HepG2 (cell line): Measurements from ENCODE around the gene CCDC82. TPM values are rescaled to one million over a fixed set of nuclear protein-coding genes. Genes with fewer than 3 reads are reported as not detected.

ENCODE experiments used
- ARID5B ChIP-seq: IDR thresholded peaks from 2 replicates; pipeline ENCODE4 v1.4.0; 2020; ENCODE audit warnings: mild to moderate bottlenecking, missing genetic modification reagents
- ARNT ChIP-seq: fragments of 450-650 bp; IDR thresholded peaks from 2 replicates; pipeline ENCODE4 v1.6.1; 2017
- BCL6 ChIP-seq: IDR thresholded peaks from 2 replicates; pipeline ENCODE4 v1.6.1; 2016; ENCODE audit warnings: missing genetic modification reagents, missing compliant biosample characterization
- CEBPG ChIP-seq: IDR thresholded peaks from 2 replicates; pipeline ENCODE4 v1.6.1; 2016
- CHD4 ChIP-seq: fragments of 200-600 bp; sonication (generic); IDR thresholded peaks from 2 replicates; pipeline ENCODE4 v1.7.0; 2017; ENCODE audit warnings: mild to moderate bottlenecking, low read length, borderline replicate concordance
- DMAP1 ChIP-seq: IDR thresholded peaks from 2 replicates; pipeline ENCODE4 v1.6.1; 2016
- FOXA1 ChIP-seq, 2 experiments: fragments of 450-650 bp in 1 of 2; sonication (generic) in 1 of 2; formaldehyde crosslinking in 1 of 2; IDR thresholded peaks; 2 replicates each; pipeline versions ENCODE4 v1.4.0 to v1.6.1; 2016 to 2020; ENCODE audit warnings: missing genetic modification reagents in 1 of 2
- FOXO1 ChIP-seq: sonication (generic); formaldehyde crosslinking; IDR thresholded peaks from 2 replicates; pipeline ENCODE4 v1.4.0; 2020; ENCODE audit warnings: missing genetic modification reagents
- KDM6A ChIP-seq: IDR thresholded peaks from 2 replicates; pipeline ENCODE4 v1.6.1; 2016; ENCODE audit warnings: low read depth
- MED1 ChIP-seq: sonication (generic); formaldehyde crosslinking; IDR thresholded peaks from 2 replicates; pipeline ENCODE4 v1.4.0; 2020; ENCODE audit warnings: missing genetic modification reagents
- NCOR1 ChIP-seq: fragments of 200-600 bp; sonication (generic); IDR thresholded peaks from 2 replicates; pipeline ENCODE4 v1.7.0; 2017; ENCODE audit warnings: antibody characterized with exemption, low read length, borderline replicate concordance
- NFIC ChIP-seq: IDR thresholded peaks from 2 replicates; pipeline ENCODE4 v1.6.1; 2012; ENCODE audit warnings: mild to moderate bottlenecking, low read length, inconsistent platforms
- STAT6 ChIP-seq: sonication (generic); formaldehyde crosslinking; IDR thresholded peaks from 2 replicates; pipeline ENCODE4 v1.4.0; 2020; ENCODE audit warnings: missing genetic modification reagents, mild to moderate bottlenecking, borderline replicate concordance
- TEAD3 ChIP-seq: optimal IDR thresholded peaks from 2 replicates; pipeline ENCODE3; 2016; ENCODE audit warnings: borderline replicate concordance
- ZNF331 ChIP-seq: sonication (generic); formaldehyde crosslinking; IDR thresholded peaks from 2 replicates; pipeline ENCODE4 v1.4.0; 2020; ENCODE audit warnings: missing genetic modification reagents
- ZNF562 ChIP-seq: sonication (generic); formaldehyde crosslinking; IDR thresholded peaks from 2 replicates; pipeline ENCODE4 v1.8.0; 2022; ENCODE audit warnings: missing genetic modification reagents, borderline replicate concordance
- polyA plus RNA-seq, 8 experiments: library from polyadenylated mRNA; depleted of rRNA in 3 of 8; stranded (reverse) in 7 of 8; unstranded in 1 of 8; fragments of >200 nt; fragmentation: Illumina TruSeq in 4 of 8; extraction: Trizol in 4 of 8; gene quantifications; 2 replicates each; pipeline versions ENCODE4 v1.2.1 to v1.2.3, GENCODE V29; 2011 to 2016; ENCODE audit warnings: low read depth in 4 of 8, missing spikeins in 1 of 8, mixed read lengths in 1 of 8; ENCODE audit not compliant: insufficient read depth in 1 of 8
- total RNA-seq, 5 experiments: library from RNA; depleted of rRNA; stranded (reverse); fragments of >200 nt; fragmentation: Illumina TruSeq; extraction: Trizol; gene quantifications; 2 replicates each; pipeline ENCODE4 v1.2.3, GENCODE V29; 2016; ENCODE audit warnings: low read depth in 1 of 5
- TF ChIP-seq, protein P1 (sequence below): sonication (generic); formaldehyde crosslinking; IDR thresholded peaks from 2 replicates; pipeline ENCODE4 v1.4.0; 2020; ENCODE audit warnings: mild to moderate bottlenecking, missing genetic modification reagents

CCDC82 gene
- total and polyA plus RNA-seq, 2 of the 13 experiments (the other 11 are each of a cell fraction or from before 2014, with no cell fraction given), result 19.7 to 25.7 TPM

DNA sequence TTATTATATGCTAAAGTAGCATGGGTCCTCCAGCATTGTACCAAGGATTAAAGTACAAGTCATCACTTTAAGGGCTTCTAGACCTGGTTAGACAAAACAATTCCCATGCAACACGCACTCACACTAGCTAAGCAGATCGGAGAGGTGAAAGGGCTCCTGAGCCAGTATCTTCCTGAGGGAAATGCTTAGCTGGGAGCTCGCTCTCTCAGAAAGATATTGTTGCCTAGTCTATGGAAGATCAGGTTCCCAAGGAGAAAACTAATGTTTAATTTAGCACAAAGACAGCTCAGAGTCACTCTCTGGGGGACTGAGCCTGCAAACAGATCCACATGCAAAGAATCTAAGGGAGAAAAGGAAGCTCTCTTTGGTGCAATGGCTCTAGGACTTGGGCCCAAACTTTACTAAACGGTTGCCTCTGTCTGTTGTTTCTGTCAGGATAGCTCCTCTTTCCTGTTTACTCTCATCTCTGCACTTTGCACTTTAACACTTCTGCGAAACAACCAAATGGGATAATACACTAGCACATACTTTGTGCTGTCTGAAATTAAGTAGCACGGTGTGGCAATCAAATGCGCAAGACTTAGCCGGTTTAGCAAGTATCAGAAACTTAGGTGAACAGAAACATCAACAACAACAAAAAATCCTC is 57.5 kb downstream of the CCDC82 start (continued):
- 0 out of 2 replicates have a peak, but pooled peaks have one; percentile 50 for TF ChIP-seq STAT6 (CRISPR knock-in tag)
- TF ChIP-seq KDM6A (CRISPR knock-in tag), result peak; percentile 82
- TF ChIP-seq, protein P1, sequence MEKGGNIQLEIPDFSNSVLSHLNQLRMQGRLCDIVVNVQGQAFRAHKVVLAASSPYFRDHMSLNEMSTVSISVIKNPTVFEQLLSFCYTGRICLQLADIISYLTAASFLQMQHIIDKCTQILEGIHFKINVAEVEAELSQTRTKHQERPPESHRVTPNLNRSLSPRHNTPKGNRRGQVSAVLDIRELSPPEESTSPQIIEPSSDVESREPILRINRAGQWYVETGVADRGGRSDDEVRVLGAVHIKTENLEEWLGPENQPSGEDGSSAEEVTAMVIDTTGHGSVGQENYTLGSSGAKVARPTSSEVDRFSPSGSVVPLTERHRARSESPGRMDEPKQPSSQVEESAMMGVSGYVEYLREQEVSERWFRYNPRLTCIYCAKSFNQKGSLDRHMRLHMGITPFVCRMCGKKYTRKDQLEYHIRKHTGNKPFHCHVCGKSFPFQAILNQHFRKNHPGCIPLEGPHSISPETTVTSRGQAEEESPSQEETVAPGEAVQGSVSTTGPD (CRISPR knock-in tag), result 0 out of 2 replicates have a peak, but pooled peaks have one; percentile 25
- peak; percentile 29; the same call in 1 of the 2 replicates for TF ChIP-seq NFIC
- TF ChIP-seq MED1 (CRISPR knock-in tag), result peak; percentile 85
- peak; percentile 38; the same call in 1 of the 2 replicates for TF ChIP-seq FOXA1 (IDR thresholded peaks at IDR 0.05)
- TF ChIP-seq FOXA1 (CRISPR knock-in tag; IDR thresholded peaks at IDR 0.05), result peak; percentile 90
- no peak for TF ChIP-seq ARNT
- TF ChIP-seq CEBPG (CRISPR knock-in tag), result peak; percentile 78
- peak; percentile 59; the same call in 1 of the 2 replicates for TF ChIP-seq NCOR1
- TF ChIP-seq TEAD3, result peak; percentile 44
- TF ChIP-seq FOXO1 (CRISPR knock-in tag), result peak; percentile 93
- TF ChIP-seq ARID5B (CRISPR knock-in tag), result peak; percentile 93
- peak; percentile 49; the same call in 1 of the 2 replicates for TF ChIP-seq BCL6 (CRISPR knock-in tag)
- TF ChIP-seq CHD4, result peak; percentile 46; the same call in 1 of the 2 replicates
- no peak for TF ChIP-seq ZNF562 (CRISPR knock-in tag)
- peak; percentile 53; the same call in 1 of the 2 replicates for TF ChIP-seq DMAP1 (CRISPR knock-in tag)
- TF ChIP-seq ZNF331 (CRISPR knock-in tag), result peak; percentile 32; the same call in 1 of the 2 replicates
